HG02610 (cell line): ENCODE measurements around the gene RFTN2.
"Not testable (repeated sequence)": the region's sequence is repeated elsewhere in the genome, so short reads cannot be mapped to it uniquely, and the experiment has no call there.

Experiments used
- ATAC-seq: cut with Tn5 transposase; IDR thresholded peaks from one replicate; pipeline ENCODE4 v1.9.1; 2021; ENCODE audit warnings: mild to moderate bottlenecking, moderate library complexity; ENCODE audit not compliant: unreplicated experiment

The RFTN2 gene

GRCh38 chr2:197606180-197606579 is 69.2 kb downstream of the RFTN2 start:
- ATAC-seq: peak; percentile 94

DNA sequence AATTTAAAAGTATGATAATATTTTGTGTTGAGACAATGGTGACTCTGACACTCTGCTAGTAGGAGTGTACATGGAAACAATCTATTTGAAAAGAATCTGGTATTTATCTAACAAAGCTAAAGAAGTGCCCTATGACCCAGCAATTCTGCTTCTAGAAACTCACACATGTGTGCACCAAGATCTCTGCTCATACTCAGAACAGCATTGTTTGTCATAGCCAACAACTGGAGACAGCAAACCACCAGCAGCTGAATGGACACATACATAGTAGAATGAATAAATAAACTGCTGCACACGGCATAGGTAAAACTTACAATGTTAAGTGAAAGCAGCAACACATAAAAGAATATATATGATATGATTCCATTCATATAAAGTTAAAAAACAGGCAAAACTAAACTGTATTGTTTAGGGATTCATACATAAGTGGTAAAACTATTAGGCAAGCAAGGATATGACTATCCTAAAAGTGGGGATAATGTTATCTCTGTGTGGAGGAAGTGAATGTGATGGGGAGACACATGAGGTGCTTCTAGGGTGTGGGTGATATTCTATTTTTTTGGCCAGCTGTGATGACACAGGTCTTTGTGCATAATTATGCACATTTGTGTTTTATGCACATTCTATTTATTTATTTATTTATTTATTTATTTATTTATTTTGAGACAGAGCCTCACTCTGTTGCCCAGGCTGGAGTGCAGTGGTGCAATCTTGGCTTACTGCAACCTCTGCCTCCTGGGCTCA is 71.1 kb downstream of the RFTN2 start:
- ATAC-seq: no peak

- ATAC-seq: no peak
Observed at GRCh38 chr2:197601726-197602125, 73.7 kb downstream of the RFTN2 start.

GRCh38 chr2:197600306-197600705 is 75.1 kb downstream of the RFTN2 start:
- no peak for ATAC-seq

DNA sequence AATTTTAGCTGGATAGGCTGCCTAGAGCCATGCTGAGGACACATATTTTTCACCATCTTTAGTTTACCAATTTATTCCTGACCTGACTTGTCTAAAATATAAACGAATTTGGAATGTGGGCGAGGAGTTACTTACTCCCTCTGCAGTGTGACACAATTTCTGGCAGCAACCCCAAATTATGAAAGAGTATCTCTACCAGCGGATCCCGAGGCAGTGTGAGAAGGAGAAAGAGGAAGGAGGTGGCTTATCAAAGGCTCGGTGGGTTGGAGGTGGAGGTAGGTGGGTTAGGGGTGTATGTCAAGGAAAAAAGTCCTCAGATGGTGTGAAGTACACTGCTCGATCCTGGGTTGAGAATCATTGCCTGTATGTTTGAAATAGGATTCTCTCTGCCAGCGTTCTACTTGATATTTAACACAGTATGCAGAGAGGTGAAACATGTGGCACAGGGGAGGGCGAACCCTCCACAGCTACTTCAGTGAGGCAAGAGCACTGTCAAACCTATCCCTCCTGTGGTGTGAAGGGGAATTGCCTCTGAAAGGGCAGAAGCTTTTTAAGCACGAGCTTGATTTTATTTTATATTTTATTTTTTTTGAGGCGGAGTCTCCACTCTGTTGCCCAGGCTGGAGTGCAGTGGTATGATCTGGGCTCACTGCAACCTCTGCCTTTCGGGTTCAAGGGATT is 76.0 kb downstream of the RFTN2 start:
- peak; percentile 76 for ATAC-seq

DNA sequence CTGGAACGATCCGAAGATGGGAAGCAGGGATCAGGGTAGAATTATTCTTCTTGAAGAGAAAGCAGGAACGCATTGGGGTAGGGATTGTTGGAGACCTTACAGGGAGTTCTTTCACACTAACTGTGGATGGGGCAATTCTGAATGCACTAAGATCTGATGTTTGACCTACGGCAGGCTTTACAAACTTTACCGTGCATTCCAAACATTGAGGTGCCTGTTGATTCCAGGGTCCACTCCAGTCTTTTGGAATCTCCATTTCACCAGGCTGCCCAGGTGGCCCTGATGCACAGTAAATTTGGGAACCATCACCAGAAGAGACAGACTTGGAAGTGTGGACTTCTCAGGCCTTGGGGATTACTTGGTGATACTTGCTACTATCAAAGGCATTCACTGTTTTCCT is 76.9 kb downstream of the RFTN2 start:
- ATAC-seq: no peak

GRCh38 chr2:197597166-197597565 is 78.2 kb downstream of the RFTN2 start:
- ATAC-seq: no peak

DNA sequence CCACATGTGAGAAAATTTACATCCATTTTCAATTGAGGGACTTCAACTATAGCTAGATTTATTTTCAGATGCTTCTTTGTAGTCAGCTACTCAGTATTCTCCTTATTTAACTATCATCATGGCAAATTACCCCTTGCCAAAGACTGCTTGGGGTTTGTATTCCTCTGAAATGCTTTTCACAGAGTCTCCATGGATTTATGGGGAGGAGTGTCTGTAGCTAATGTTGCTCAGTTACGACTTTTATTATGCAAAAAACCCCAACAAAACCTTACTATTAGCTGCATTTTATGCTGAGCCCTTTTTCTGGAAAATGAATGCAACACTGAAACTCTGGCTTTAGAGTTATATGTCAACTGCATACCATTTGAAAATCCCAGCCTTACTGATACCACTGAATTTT is 78.6 kb downstream of the RFTN2 start:
- ATAC-seq: no peak

DNA sequence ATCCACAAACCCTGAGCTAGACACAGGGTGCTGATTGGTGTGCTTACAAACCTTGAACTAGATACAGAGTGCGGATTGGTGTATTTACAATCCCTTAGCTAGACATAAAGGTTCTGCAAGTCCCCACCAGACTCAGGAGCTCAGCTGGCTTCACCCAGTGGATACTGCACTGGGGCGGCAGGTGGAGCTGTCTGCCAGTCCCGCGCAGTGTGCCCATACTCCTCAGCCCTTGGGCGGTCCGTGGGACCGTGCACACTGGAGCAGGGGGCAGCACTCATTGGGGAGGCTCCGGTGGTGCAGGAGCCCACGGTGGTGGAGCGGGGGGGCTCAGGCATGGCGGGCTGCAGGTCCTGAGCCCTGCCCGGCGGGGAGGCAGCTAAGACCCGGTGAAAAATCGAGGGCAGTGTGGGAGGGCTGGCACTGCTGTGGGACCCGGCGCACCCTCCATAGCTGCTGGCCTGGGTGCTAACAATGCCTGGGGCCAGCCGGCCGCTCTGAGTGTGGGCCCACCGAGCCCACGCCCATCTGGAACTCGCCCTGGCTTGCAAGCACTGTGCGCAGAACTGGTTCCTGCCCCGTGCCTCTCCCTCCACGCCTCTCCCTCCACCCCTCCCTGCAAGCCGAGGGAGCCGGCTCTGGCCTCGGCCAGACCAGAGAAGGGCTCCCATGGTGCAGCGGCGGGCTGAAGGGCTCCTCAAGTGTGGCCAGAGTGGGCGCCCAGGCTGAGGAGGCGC is 83.9 kb downstream of the RFTN2 start:
- no peak for ATAC-seq

GRCh38 chr2:197587255-197587654 is 88.1 kb downstream of the RFTN2 start:
- ATAC-seq: not testable (repeated sequence)

DNA sequence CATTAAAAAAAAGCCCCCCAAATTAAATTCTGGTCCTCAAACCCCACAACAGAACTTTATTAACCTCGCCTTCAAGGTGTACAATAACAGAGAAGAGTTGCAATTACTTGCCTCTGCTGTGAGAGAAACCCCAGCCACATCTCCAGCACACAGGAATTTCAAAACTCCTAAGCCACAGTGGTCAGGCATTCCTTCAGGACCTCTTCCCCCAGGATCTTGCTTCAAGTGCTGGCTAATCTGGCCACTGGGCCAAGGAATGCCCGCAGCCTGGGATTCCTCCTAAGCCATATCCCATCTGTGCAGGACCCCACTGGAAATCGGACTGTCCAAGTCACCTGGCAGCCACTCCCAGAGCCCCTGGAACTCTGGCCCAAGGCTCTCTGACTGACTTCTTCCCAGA is 95.2 kb downstream of the RFTN2 start:
- ATAC-seq: not testable (repeated sequence)

GRCh38 chr2:197578294-197578693 is 97.1 kb downstream of the RFTN2 start:
- ATAC-seq: not testable (repeated sequence)

DNA sequence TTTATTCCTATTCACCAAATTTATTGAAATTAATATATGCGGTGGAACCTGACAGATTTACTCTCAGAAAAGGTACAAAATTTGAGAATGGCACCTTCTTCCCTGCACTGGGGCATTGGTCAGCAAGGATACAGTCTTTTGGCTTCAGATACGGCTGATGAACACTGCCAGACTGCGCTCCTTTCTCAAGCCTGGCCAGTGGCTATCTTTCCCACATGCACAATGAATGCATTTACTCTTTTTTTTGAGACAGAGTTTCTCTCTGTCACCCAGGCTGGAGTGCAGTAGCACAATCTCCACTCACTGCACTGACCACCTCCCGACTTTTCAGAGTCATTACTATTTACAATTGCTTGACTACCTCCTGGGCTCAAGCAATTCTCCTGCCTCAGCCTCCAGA is 97.9 kb downstream of the RFTN2 start:
- ATAC-seq: no peak

GRCh38 chr2:197576631-197577030 is 98.8 kb downstream of the RFTN2 start:
- no peak for ATAC-seq

DNA sequence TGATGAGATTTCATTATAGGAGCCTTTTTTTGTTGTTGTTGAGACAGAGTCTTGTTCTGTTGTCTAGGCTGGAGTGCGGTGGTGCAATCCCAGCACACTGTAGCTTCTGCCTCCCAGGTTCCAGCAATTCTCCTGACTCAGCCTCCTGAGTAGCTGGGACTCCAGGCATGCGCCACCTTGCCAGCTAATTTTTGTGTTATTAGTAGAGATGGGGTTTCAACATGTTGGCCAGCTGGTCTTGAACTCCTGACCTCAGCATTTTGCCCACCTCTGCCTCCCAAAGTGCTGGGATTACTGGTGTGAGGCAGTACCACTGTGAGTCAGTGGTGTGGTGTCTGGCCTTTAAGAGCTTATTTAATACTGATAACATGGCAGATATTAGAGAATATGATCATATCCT is 99.4 kb downstream of the RFTN2 start:
- ATAC-seq: no peak

DNA sequence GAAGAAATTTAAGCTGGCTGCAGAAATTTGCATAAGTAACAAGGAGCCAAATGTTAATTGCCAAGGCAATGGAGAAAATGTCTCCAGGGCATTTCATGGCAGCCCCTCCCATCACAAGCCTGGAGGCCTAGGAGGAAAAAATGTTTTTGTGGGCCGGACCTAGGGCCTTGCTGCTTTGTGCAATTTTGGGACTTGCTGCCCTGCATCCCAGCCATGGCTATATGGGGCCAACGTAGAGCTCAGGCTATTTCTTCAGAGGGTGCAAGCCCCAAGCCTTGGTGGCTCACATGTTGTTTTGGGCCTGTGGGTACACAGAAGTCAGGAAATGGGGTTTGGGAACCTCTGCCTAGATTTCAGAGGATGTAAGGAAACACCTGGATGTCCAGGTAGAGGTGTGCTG is 101.8 kb downstream of the RFTN2 start:
- no peak for ATAC-seq

- ATAC-seq: no peak
Observed at GRCh38 chr2:197571627-197572271, 103.6 kb downstream of the RFTN2 start.

DNA sequence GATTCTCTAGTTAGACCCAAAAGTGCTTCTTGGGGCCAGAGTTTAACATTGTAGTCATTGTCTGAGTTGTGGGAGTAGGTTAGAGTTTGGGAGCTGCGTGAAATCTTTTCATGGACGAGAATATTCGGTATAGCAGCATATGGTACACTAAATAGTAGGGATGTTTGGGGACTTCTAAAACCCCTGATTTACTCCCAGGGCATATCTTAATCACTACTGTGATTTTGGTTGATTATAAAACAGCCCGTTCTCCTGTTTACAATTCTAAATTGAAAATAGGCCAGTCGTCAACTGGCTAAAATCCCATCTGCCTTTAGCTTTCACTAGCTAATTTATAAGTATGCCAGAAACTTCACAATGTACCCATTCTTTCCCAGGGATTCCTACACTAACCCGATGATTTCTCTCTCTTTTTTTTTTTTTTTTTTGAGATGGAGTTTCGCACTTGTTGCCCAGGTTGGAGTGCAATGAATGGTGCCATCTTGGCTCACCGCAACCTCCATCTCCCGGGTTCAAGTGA is 115.2 kb downstream of the RFTN2 start:
- no peak for ATAC-seq

GRCh38 chr2:197559681-197560080 is 115.7 kb downstream of the RFTN2 start:
- ATAC-seq: no peak

- ATAC-seq: no peak
Observed at GRCh38 chr2:197558393-197558792, 117.0 kb downstream of the RFTN2 start.

GRCh38 chr2:197556456-197556855 is 118.9 kb downstream of the RFTN2 start:
- ATAC-seq: no peak
